Esophagus muscularis mucosa (tissue), 3 donors: ENCODE data around the gene AHCYL2.
"Not testable (repeated sequence)": the region's sequence is repeated elsewhere in the genome, so short reads cannot be mapped to it uniquely, and the experiment has no call there.

ENCODE experiments used
- EP300 ChIP-seq: sonication (generic); formaldehyde crosslinking; IDR thresholded peaks from one replicate; pipeline ENCODE4 v1.6.1; 2017; ENCODE audit warnings: antibody characterized with exemption
- TF ChIP-seq, protein P1 (sequence below), 3 experiments: fragments of 200-600 bp in 2 of 3; fragments of 450-650 bp in 1 of 3; sonication (generic) in 2 of 3; IDR thresholded peaks; one replicate each; pipeline ENCODE4 v1.5.1; 2017 to 2019; ENCODE audit warnings: antibody characterized with exemption in 3 of 3, mild to moderate bottlenecking in 2 of 3, moderate library complexity in 1 of 3

DNA sequence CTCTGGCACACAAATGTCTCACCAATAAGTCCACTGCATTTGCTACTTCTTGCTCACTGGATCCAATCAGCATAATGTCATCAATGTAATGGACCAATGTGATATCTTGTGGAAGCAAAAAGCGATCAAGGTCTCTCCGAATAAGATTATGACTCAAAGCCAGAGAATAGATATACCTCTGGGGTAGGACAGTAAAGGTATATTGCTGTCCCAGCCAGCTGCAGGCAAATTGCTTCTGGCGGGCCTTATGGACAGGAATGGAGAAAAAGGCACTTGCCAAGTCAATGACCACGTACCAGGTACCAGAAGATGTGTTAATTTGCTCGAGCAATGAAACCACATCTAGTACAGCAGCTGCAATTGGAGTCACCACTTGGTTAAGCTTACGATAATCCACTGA, 222.6 kb downstream of the AHCYL2 start:
- TF ChIP-seq, protein P1, sequence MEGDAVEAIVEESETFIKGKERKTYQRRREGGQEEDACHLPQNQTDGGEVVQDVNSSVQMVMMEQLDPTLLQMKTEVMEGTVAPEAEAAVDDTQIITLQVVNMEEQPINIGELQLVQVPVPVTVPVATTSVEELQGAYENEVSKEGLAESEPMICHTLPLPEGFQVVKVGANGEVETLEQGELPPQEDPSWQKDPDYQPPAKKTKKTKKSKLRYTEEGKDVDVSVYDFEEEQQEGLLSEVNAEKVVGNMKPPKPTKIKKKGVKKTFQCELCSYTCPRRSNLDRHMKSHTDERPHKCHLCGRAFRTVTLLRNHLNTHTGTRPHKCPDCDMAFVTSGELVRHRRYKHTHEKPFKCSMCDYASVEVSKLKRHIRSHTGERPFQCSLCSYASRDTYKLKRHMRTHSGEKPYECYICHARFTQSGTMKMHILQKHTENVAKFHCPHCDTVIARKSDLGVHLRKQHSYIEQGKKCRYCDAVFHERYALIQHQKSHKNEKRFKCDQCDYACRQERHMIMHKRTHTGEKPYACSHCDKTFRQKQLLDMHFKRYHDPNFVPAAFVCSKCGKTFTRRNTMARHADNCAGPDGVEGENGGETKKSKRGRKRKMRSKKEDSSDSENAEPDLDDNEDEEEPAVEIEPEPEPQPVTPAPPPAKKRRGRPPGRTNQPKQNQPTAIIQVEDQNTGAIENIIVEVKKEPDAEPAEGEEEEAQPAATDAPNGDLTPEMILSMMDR (IDR thresholded peaks at IDR 0.05) = not testable (repeated sequence)
- TF ChIP-seq EP300 = not testable (repeated sequence)
